Measurements from ENCODE around the gene TRHDE.

TRHDE gene

DNA sequence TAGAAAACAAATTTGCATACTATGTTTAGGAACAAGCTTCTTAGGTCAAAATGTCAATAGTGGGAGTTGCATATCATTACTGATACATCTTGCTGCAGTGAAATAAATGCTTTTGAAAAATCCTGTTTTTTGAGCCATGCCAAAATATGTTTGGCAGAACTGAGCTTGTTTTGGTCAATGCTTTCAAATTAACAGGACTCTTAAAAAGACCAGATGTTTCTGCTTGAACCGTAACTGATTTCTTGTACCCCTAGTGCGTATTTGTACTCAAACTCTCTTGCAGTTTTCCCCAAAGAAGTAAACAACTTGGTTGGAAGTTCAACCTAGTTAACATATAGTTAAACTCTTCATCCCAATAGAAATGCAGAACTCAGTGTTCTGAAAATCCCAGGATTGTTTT lies 3.4 kb downstream of the TRHDE start:
- FAIRE-seq: no peak

GRCh38 chr12:72276181-72276805 lies 4.1 kb downstream of the TRHDE start:
- FAIRE-seq: no peak

GRCh38 chr12:72277415-72277814 lies 5.2 kb downstream of the TRHDE start:
- no peak for FAIRE-seq

DNA sequence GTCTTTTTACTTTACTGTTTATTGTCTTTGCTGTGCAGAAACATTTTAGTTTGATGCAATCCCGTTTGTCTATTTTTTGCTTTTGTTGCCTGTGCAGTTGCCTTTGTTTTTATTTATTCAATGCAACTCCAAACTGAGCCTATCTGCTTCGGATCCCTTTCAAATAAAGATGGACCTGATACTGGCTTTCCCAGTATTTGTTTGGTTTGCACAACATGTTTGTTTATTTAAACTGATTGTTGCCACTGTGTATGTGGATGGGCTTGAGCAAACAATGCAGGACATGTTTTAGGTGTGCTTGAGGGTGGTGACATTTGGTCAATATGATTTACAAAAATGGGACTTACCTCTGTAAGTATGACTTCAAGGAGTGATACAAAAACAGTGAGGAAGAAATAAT lies 6.7 kb downstream of the TRHDE start:
- FAIRE-seq: no peak

- FAIRE-seq: no peak
Measured at GRCh38 chr12:72281126-72281525, 9.0 kb downstream of the TRHDE start.

DNA sequence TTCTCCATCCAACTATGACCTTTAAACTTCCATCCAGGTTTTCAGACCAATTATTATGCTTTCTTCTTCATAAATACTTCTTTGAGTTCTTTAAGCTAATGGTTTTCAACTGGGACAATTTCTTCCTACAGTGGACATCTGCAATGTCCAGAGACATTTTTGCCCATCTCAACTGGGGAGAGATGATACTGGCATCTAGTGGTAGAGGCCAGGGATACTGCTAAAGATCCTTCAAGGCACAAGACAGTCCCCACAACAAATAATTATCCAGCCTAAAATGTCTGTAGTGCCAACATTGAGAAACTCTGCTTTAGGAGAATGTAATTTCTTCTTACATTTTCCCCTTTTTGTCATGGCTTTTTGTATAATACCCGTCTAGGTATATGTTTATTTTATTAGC lies 10.6 kb downstream of the TRHDE start:
- no peak for FAIRE-seq

DNA sequence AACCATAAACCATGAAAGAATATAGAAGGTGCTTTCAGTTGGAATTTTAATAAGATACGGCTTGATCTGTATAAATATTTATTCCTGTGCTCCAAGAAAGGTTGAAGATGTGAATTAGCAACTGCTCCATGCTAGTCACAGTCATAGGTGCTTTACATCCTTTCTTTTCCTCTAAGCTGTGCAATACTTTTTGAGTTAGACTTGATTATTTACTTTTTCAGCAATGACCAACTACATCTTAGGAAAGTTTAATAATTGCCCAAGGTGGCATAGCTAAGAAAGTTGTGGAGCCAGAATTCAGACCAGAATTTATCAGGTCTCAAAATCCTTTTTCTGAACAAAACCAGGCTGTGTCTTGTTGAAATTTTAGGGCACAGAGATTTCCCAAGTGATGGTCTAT lies 13.7 kb downstream of the TRHDE start:
- FAIRE-seq: no peak

DNA sequence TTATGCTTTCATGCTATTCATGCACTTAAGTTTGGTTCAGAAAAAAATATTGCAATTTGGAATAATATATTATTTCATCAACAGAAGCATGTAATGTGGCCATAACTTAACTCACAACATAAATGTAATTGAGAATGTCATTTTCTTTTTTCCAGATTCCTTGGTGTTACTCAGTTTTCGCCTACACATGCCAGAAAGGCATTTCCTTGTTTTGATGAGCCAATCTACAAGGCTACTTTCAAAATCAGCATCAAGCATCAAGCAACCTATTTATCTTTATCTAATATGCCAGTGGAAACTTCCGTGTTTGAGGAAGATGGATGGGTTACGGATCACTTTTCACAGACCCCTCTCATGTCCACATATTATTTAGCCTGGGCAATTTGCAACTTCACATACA lies 14.4 kb downstream of the TRHDE start:
- FAIRE-seq: no peak

GRCh38 chr12:72288436-72288835 lies 16.3 kb downstream of the TRHDE start:
- FAIRE-seq: no peak

DNA sequence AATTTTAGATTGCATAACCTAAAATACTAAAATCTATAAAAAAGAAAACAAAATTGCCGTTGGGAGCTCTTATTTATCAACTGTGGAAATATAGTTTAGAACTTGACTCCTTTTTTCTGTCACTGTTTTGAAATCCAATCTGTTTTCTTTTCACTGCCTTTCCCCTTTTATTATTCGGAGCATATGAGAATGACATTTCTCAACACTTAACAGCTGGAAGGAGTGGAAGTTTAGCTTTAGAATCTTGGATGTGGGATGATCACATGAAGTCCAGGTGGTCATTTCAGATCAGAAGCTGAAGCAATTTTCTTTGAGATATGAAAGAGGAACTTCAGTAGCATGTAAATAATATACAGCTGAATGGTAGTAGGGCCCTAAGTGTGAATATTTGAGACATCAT lies 16.7 kb downstream of the TRHDE start:
- no peak for FAIRE-seq

DNA sequence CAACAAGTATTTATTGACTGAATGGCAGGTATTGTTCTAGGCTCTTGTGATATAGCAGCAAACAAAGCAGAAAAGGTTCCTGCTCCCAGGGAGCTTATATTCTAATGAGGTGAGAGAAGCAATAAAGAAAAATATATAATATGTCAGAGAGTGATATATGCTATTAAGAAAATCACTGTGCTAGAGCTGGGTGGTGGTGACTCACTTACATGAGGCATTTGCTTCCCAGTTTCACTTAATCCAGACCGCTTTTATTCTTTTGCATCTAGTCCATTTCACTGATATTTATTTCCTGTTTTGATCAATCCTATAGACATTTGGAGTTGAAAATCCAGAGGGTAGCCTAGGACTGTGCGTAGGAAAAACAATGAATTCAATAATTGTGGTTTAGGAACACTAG lies 17.5 kb downstream of the TRHDE start:
- FAIRE-seq: no peak

- no peak for FAIRE-seq
Measured at GRCh38 chr12:72291175-72291574, 19.0 kb downstream of the TRHDE start.

DNA sequence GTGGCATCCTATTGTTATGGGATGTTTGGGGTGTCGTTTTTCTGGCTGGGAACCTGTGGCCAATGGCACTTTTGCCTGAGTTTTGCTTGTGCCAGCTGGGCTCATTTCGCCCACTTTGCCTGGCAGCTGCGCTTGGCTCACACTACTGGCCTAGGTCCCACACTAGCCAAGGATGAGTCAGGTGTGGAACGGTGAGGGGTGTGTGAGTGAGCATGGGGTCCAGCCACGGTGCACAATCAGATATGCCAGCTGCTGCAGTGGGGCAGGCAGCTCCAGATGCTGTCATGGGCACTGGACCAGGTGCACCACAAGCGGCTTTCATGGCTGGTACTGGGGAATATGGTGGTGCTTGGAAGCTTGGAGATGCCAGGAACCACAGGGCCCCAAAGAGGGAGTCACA lies 21.5 kb downstream of the TRHDE start:
- FAIRE-seq: no peak

- FAIRE-seq: no peak
Measured at GRCh38 chr12:72295101-72295500, 22.9 kb downstream of the TRHDE start.

DNA sequence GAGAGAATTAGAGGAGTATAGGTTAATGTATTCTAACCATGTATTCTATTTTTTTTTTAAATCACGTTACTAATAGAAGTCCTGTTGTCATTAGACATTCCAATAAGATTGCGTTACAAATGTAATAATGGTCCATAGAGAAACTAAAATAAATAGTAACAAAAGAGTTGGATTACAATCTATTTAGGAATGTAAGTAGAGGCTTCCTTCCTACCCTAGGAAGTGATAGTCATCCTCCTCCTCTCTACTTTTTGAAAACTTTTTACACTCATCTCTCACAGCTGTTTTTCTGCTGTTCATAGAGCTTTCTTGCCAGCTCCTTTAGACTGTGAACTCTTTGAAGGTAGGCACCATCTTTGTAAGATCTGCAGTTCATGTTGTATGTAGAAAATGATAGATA lies 23.6 kb downstream of the TRHDE start:
- no peak for FAIRE-seq

- FAIRE-seq: no peak
Measured at GRCh38 chr12:72296389-72296788, 24.2 kb downstream of the TRHDE start.

DNA sequence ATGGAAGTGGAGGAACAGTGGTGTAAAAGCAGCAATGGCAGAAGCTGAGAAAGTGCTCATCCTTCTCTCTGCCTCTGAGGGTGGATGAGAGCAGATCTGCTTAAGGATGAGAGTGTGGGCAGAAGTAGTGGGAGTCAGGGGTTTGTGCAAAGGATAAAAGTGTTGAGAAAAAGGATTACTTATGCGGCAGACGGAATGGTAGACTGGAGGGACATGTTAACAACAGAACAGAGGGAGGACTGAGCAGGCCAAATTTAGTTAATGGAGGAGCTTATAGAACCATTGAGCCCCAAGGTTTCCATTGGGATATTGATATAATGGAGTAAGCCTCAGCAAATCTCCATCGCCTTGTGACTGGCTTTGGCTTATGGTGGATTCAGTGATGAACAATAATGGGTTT lies 25.5 kb downstream of the TRHDE start:
- FAIRE-seq: no peak

DNA sequence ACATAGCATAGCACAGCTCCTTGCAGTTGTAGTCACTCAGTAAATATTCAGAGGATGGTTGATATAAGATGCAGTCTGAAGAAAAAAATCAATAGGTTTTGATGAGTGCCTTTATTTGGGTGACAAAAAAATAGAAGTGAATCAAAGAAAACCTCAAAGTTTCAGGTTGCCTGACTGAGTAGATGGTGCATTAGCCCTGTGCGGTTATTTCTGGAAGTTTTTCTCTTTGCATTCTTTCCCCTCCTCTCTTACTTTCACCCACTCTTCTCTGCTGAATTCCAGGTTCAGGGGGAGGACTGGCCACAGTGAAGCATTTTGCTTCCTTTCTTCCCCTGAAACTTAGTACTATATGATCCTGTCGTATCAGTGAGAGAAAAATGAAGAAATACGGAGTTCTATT lies 28.6 kb downstream of the TRHDE start:
- FAIRE-seq: no peak

DNA sequence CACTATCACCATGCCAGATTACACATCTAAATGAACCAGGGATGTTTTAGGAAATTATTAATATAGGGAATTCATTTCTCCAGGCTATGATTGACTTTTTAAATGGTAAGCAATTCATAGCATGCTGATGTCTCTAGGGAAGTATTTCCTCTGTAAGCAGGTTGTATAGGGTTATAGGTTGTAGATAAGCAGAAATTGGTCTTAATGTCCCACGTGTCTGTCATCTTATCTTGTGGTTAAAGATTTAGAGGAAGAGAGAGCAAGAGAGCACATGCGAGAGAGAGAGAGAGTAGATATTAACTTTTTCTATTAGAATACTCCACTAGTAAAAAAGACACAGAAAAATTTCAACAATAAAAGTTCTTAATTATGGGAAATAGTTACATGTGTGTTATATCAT lies 32.6 kb downstream of the TRHDE start:
- no peak for FAIRE-seq

GRCh38 chr12:72307229-72307628 lies 35.1 kb downstream of the TRHDE start:
- no peak for FAIRE-seq

DNA sequence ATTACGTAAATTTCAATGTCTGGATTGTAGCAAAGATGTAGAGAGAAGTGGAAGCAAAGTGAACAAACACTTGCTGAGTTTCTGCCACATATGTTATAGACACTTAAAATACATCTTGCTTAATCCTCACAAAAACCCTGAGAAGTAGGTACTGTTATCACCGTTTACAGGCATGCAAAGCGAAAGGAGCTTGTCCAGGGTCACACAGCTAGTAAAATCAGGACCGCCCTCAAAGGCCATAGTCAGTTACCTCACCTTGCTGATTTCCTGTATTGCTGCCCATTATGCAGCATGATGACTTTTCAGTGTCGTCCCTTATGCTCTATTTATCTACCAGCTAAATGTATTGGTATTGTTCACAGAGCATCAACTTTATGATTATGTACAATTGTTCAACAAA lies 39.8 kb downstream of the TRHDE start:
- FAIRE-seq: no peak

DNA sequence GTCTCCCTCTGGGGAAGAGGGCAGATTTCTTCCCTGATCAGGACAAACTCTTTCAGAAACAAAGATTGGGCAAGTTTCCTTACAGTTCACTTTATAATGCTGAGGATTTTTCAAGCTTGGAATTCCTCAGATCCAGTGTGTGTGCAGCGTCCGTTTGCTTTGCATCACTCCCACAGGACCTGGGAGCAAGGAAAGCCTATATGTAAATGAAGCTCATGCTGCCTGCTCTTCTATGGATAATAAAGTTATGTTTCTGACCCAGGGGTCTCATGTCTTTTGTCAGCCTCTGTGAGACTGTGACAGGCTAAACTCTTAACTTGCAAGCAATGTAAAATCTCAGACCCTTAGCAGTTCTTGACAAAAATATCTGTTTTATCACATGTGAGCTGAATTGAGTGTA lies 41.6 kb downstream of the TRHDE start:
- FAIRE-seq: no peak

- FAIRE-seq: no peak
Measured at GRCh38 chr12:72315858-72316257, 43.7 kb downstream of the TRHDE start.

DNA sequence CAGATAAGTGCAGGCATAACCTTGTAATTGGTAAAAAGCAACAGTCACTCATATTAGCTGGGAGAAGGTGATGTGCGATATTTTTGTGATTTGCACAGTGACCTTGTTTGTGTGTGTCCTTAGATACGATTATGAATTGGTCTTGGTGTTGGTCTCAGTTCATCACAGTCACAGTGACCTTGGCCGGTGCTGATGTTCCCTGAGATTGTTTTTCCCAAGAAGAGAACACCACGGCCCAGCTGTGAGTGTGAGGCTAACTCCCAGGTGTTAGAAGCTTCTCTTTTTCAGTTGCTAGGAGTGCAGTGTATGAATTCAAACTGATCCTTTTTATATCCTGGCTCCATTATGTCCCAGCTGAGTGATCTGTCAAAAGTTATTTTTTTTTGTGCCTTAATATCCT lies 46.2 kb downstream of the TRHDE start:
- no peak for FAIRE-seq

- no peak for FAIRE-seq
Measured at GRCh38 chr12:72323881-72324280, 51.7 kb downstream of the TRHDE start.

- no peak for FAIRE-seq
Measured at GRCh38 chr12:72330301-72330700, 58.1 kb downstream of the TRHDE start.

Data from islet of Langerhans (tissue), 1 donor.